Stimulated activated CD8-positive, alpha-beta memory T cell treated with anti-CD3 and anti-CD28 coated beads, Interleukin-7, amount 100 ng/mL, for 48 hours (primary cell): ENCODE data around the gene TAX1BP3.

ENCODE experiments used
- DNase-seq, 2 donors: peaks; one replicate each; pipeline ENCODE4 v3.0.0-alpha.2; 2020; ENCODE audit warnings: low read depth in 1 of 2; ENCODE audit errors: extremely low read depth in 1 of 2

TAX1BP3 gene

GRCh38 chr17:3688852-3689261 lies 20.5 kb upstream of the TAX1BP3 start:
- DNase-seq: no peak

- no peak for DNase-seq
These were observed 19.7 kb upstream of the TAX1BP3 start for GRCh38 chr17:3688027-3688553.

- no peak for DNase-seq
These were observed 16.8 kb upstream of the TAX1BP3 start for GRCh38 chr17:3685174-3685573.

- DNase-seq: no peak
These were observed 14.7 kb upstream of the TAX1BP3 start for GRCh38 chr17:3683054-3683511.

- no peak for DNase-seq
These were observed 13.7 kb upstream of the TAX1BP3 start for GRCh38 chr17:3682033-3682432.

- DNase-seq: no peak
These were observed 13.2 kb upstream of the TAX1BP3 start for GRCh38 chr17:3681565-3681964.

GRCh38 chr17:3681057-3681456 lies 12.7 kb upstream of the TAX1BP3 start:
- DNase-seq: no peak

- DNase-seq: no peak
These were observed 11.3 kb upstream of the TAX1BP3 start for GRCh38 chr17:3679531-3680126.

- DNase-seq: no peak
These were observed 10.6 kb upstream of the TAX1BP3 start for GRCh38 chr17:3678821-3679530.

GRCh38 chr17:3678095-3678820 lies 9.9 kb upstream of the TAX1BP3 start:
- DNase-seq: no peak

- DNase-seq: no peak
These were observed 7.5 kb upstream of the TAX1BP3 start for GRCh38 chr17:3675886-3676285.

GRCh38 chr17:3672571-3672970 lies 4.2 kb upstream of the TAX1BP3 start:
- DNase-seq: no peak

- no peak for DNase-seq
These were observed 1.2 kb upstream of the TAX1BP3 start for GRCh38 chr17:3669548-3669947.

- DNase-seq: no peak
These were observed 638 bp upstream of the TAX1BP3 start for GRCh38 chr17:3669085-3669347.

GRCh38 chr17:3667366-3668278 lies 756 bp downstream of the TAX1BP3 start:
- no peak for DNase-seq

- DNase-seq: no peak
These were observed 1.9 kb downstream of the TAX1BP3 start for GRCh38 chr17:3666516-3666915.

GRCh38 chr17:3665834-3666233 lies 2.5 kb downstream of the TAX1BP3 start:
- DNase-seq: no peak

GRCh38 chr17:3663102-3664011 lies 5.0 kb downstream of the TAX1BP3 start:
- no peak for DNase-seq

GRCh38 chr17:3660311-3660891 lies 8.0 kb downstream of the TAX1BP3 start:
- DNase-seq: no peak
